Activated CD4-positive, alpha-beta T cell treated with anti-CD3 and anti-CD28 coated beads, Interleukin-2, amount 10 ng/mL, durations not matched to agents 24 days and 14 days (primary cell): Measurements from ENCODE around the gene NUS1. TPM values are rescaled to one million over a fixed set of nuclear protein-coding genes. Genes with fewer than 3 reads are reported as not detected.
"Not testable (repeated sequence)": the region's sequence is repeated elsewhere in the genome, so short reads cannot be mapped to it uniquely, and the experiment has no call there.

Source experiments
- DNase-seq: peaks from one replicate; pipeline ENCODE4 v3.0.0; 2022
- H3K27ac Mint-ChIP-seq: one replicate; pipeline ENCODE4 v1.8.0; 2022; ENCODE audit warnings: mild to moderate bottlenecking, mixed read lengths
- H3K27me3 Mint-ChIP-seq: one replicate; pipeline ENCODE4 v1.8.0; 2022; ENCODE audit warnings: mixed read lengths
- H3K36me3 Mint-ChIP-seq: one replicate; pipeline ENCODE4 v1.8.0; 2022; ENCODE audit warnings: low read depth, mild to moderate bottlenecking, mixed read lengths
- H3K4me1 Mint-ChIP-seq: one replicate; pipeline ENCODE4 v1.8.0; 2021; ENCODE audit warnings: mixed read lengths
- H3K4me3 Mint-ChIP-seq: one replicate; pipeline ENCODE4 v1.8.0; 2022; ENCODE audit warnings: mild to moderate bottlenecking, moderate library complexity, mixed read lengths
- H3K9me3 Mint-ChIP-seq: one replicate; pipeline ENCODE4 v1.8.0; 2021; ENCODE audit warnings: mixed read lengths
- intact Hi-C: fragments of 100-400 bp; cut with micrococcal nuclease; formaldehyde crosslinking; loops from one replicate; pipeline ENCODE4 v1.15.1; 2023
- total RNA-seq: library from RNA; stranded (reverse); gene quantifications from 2 replicates; pipeline ENCODE4 v1.2.3, GENCODE V29; 2022

Gene NUS1
- total RNA-seq, 1 donor from 2014 or later = 49.7 TPM

GRCh38 chr6:117677553-117678141 is 2.4 kb downstream of the NUS1 start:
- intact Hi-C loops = loop anchor here (2.0 to 10.0 kb wide), 4 partner anchors 129 to 1677 kb away; partner anchors contain the start of genes ASF1A and RWDD1
- Mint-ChIP-seq H3K4me3 (peak overlapping the region; percentile 89), H3K27ac (no peak overlapping the region), H3K9me3 (no peaks in the 10 kb centered on the region), H3K36me3 (peaks cover 35% of the 10 kb centered on the region), H3K4me1 (peaks cover 60% of the 10 kb centered on the region), H3K27me3 (no peaks in the 10 kb centered on the region)
- no peak for DNase-seq

GRCh38 chr6:117681162-117681741 is 6.0 kb downstream of the NUS1 start:
- H3K9me3 Mint-ChIP-seq = no peaks in the 10 kb centered on the region
- H3K4me3 Mint-ChIP-seq = no peak overlapping the region
- H3K27me3 Mint-ChIP-seq = no peaks in the 10 kb centered on the region
- H3K27ac Mint-ChIP-seq = no peak overlapping the region
- peaks cover 54% of the 10 kb centered on the region for H3K4me1 Mint-ChIP-seq
- H3K36me3 Mint-ChIP-seq = peaks cover 32% of the 10 kb centered on the region
- DNase-seq = no peak
- intact Hi-C loops = no loop called here

GRCh38 chr6:117684749-117685148 is 9.5 kb downstream of the NUS1 start:
- no peaks in the 10 kb centered on the region for H3K9me3 Mint-ChIP-seq
- no peak overlapping the region for H3K27ac Mint-ChIP-seq
- no peak for DNase-seq
- no peaks in the 10 kb centered on the region for H3K27me3 Mint-ChIP-seq
- no peak overlapping the region for H3K4me3 Mint-ChIP-seq
- peaks cover 23% of the 10 kb centered on the region for H3K36me3 Mint-ChIP-seq
- intact Hi-C loops = no loop called here
- peaks cover 44% of the 10 kb centered on the region for H3K4me1 Mint-ChIP-seq

GRCh38 chr6:117685359-117685758 is 10.1 kb downstream of the NUS1 start:
- no peak overlapping the region for H3K4me3 Mint-ChIP-seq
- H3K4me1 Mint-ChIP-seq = peaks cover 38% of the 10 kb centered on the region
- no peaks in the 10 kb centered on the region for H3K27me3 Mint-ChIP-seq
- peaks cover 16% of the 10 kb centered on the region for H3K36me3 Mint-ChIP-seq
- no peak for DNase-seq
- no peak overlapping the region for H3K27ac Mint-ChIP-seq
- no peaks in the 10 kb centered on the region for H3K9me3 Mint-ChIP-seq
- intact Hi-C loops = no loop called here

GRCh38 chr6:117687021-117687648 is 11.9 kb downstream of the NUS1 start:
- DNase-seq = no peak
- intact Hi-C loops = no loop called here
- H3K27me3 Mint-ChIP-seq = no peaks in the 10 kb centered on the region
- no peak overlapping the region for H3K4me3 Mint-ChIP-seq
- H3K4me1 Mint-ChIP-seq = peaks cover 31% of the 10 kb centered on the region
- H3K36me3 Mint-ChIP-seq = peaks cover 13% of the 10 kb centered on the region
- no peak overlapping the region for H3K27ac Mint-ChIP-seq
- H3K9me3 Mint-ChIP-seq = no peaks in the 10 kb centered on the region

GRCh38 chr6:117689584-117689983 is 14.3 kb downstream of the NUS1 start:
- DNase-seq = not testable (repeated sequence)

GRCh38 chr6:117706504-117706903 is 31.2 kb downstream of the NUS1 start:
- Mint-ChIP-seq H3K27ac (no peak overlapping the region), H3K4me3 (no peak overlapping the region), H3K4me1 (no peaks in the 10 kb centered on the region), H3K36me3 (peaks cover 15% of the 10 kb centered on the region), H3K9me3 (no peaks in the 10 kb centered on the region), H3K27me3 (no peaks in the 10 kb centered on the region)
- DNase-seq = no peak
- intact Hi-C loops = no loop called here

More at GRCh38 chr6:117689584-117689983, 14.3 kb downstream of the NUS1 start:
- H3K9me3 Mint-ChIP-seq, H3K4me3 Mint-ChIP-seq, H3K27me3 Mint-ChIP-seq, intact Hi-C loops, H3K27ac Mint-ChIP-seq: not testable (repeated sequence)
- H3K4me1 Mint-ChIP-seq = peaks cover 21% of the 10 kb centered on the region
- peaks cover 28% of the 10 kb centered on the region for H3K36me3 Mint-ChIP-seq

GRCh38 chr6:117706936-117707509 is 31.8 kb downstream of the NUS1 start:
- H3K27ac Mint-ChIP-seq, H3K27me3 Mint-ChIP-seq, H3K9me3 Mint-ChIP-seq, DNase-seq, intact Hi-C loops, H3K4me1 Mint-ChIP-seq, H3K4me3 Mint-ChIP-seq: not testable (repeated sequence)
- H3K36me3 Mint-ChIP-seq = peaks cover 12% of the 10 kb centered on the region

- no peak overlapping the region for H3K27ac Mint-ChIP-seq
- H3K4me3 Mint-ChIP-seq = no peak overlapping the region
- H3K9me3 Mint-ChIP-seq = peaks cover under 1% of the 10 kb centered on the region
- H3K27me3 Mint-ChIP-seq = no peaks in the 10 kb centered on the region
- intact Hi-C loops = no loop called here
- H3K4me1 Mint-ChIP-seq = no peaks in the 10 kb centered on the region
- no peak for DNase-seq
- H3K36me3 Mint-ChIP-seq = peaks cover 8% of the 10 kb centered on the region
These were observed 36.1 kb downstream of the NUS1 start for GRCh38 chr6:117711369-117711768.

GRCh38 chr6:117718895-117719294 is 43.6 kb downstream of the NUS1 start:
- Mint-ChIP-seq H3K4me3 (no peak overlapping the region), H3K27ac (no peak overlapping the region), H3K27me3 (no peaks in the 10 kb centered on the region), H3K4me1 (no peaks in the 10 kb centered on the region), H3K9me3 (peaks cover 3% of the 10 kb centered on the region), H3K36me3 (no peaks in the 10 kb centered on the region)
- intact Hi-C loops = no loop called here
- no peak for DNase-seq

- intact Hi-C loops = not testable (repeated sequence)
These were observed 46.3 kb downstream of the NUS1 start for GRCh38 chr6:117721520-117721919.

GRCh38 chr6:117728626-117729025 is 53.4 kb downstream of the NUS1 start:
- DNase-seq = no peak
- H3K27me3 Mint-ChIP-seq = no peaks in the 10 kb centered on the region
- H3K9me3 Mint-ChIP-seq = no peaks in the 10 kb centered on the region
- intact Hi-C loops = no loop called here
- no peak overlapping the region for H3K27ac Mint-ChIP-seq
- no peak overlapping the region for H3K4me3 Mint-ChIP-seq
- H3K36me3 Mint-ChIP-seq = no peaks in the 10 kb centered on the region
- no peaks in the 10 kb centered on the region for H3K4me1 Mint-ChIP-seq

More at GRCh38 chr6:117721520-117721919, 46.3 kb downstream of the NUS1 start:
- H3K27ac Mint-ChIP-seq, H3K9me3 Mint-ChIP-seq, H3K4me1 Mint-ChIP-seq, DNase-seq, H3K4me3 Mint-ChIP-seq, H3K27me3 Mint-ChIP-seq, H3K36me3 Mint-ChIP-seq: not testable (repeated sequence)

- DNase-seq = no peak
- no peaks in the 10 kb centered on the region for H3K9me3 Mint-ChIP-seq
- H3K36me3 Mint-ChIP-seq = no peaks in the 10 kb centered on the region
- intact Hi-C loops = no loop called here
- H3K4me3 Mint-ChIP-seq = no peak overlapping the region
- H3K4me1 Mint-ChIP-seq = no peaks in the 10 kb centered on the region
- H3K27me3 Mint-ChIP-seq = no peaks in the 10 kb centered on the region
- no peak overlapping the region for H3K27ac Mint-ChIP-seq
These were observed 54.3 kb downstream of the NUS1 start for GRCh38 chr6:117729613-117730012.

- H3K4me3 Mint-ChIP-seq = no peak overlapping the region
- no peaks in the 10 kb centered on the region for H3K9me3 Mint-ChIP-seq
- H3K27ac Mint-ChIP-seq = no peak overlapping the region
- no peaks in the 10 kb centered on the region for H3K4me1 Mint-ChIP-seq
- no peak for DNase-seq
- H3K27me3 Mint-ChIP-seq = no peaks in the 10 kb centered on the region
- H3K36me3 Mint-ChIP-seq = no peaks in the 10 kb centered on the region
- intact Hi-C loops = no loop called here
These were observed 58.1 kb downstream of the NUS1 start for GRCh38 chr6:117733341-117733740.
